Measurements from ENCODE around the gene MEF2A. TPM values are rescaled to one million over a fixed set of nuclear protein-coding genes. Genes with fewer than 3 reads are reported as not detected.

The MEF2A gene
- total and polyA plus RNA-seq, 8 donors = 9.2 to 24.4 (median 15.9) TPM

DNA sequence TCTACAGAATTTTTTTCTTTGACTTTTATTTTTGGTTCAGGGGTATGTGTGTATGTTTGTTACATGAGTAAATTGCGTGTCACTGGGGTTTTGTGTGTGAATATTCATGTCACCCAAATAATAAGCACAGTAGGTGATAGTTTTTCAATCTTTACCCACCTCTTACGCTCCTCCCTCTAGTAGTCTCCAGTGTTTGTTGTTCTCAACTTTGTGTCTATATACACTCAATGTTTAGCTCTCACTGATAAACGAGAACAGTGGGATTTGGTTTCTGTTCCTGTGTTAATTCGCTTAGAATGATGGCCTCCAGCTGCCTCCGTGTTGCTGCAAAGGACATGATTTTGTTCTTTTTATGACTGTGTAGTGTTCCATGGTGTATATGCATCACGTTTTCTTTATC, 54.4 kb downstream of the MEF2A start:
- TF ChIP-seq, protein P1, sequence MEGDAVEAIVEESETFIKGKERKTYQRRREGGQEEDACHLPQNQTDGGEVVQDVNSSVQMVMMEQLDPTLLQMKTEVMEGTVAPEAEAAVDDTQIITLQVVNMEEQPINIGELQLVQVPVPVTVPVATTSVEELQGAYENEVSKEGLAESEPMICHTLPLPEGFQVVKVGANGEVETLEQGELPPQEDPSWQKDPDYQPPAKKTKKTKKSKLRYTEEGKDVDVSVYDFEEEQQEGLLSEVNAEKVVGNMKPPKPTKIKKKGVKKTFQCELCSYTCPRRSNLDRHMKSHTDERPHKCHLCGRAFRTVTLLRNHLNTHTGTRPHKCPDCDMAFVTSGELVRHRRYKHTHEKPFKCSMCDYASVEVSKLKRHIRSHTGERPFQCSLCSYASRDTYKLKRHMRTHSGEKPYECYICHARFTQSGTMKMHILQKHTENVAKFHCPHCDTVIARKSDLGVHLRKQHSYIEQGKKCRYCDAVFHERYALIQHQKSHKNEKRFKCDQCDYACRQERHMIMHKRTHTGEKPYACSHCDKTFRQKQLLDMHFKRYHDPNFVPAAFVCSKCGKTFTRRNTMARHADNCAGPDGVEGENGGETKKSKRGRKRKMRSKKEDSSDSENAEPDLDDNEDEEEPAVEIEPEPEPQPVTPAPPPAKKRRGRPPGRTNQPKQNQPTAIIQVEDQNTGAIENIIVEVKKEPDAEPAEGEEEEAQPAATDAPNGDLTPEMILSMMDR (IDR thresholded peaks at IDR 0.05) = no peak
- FAIRE-seq = no peak
- no peaks in the 10 kb centered on the region for H3K27me3 ChIP-seq
- peak; percentile 32 to 80 (median 64) for ATAC-seq
- DNase-seq = no peak
- H3K36me3 ChIP-seq = no peaks in the 10 kb centered on the region
- H3K9me3 ChIP-seq = no peaks in the 10 kb centered on the region
- H3K4me1 ChIP-seq = peaks cover 6 to 30% (median 15%) of the 10 kb centered on the region in 3 donors
- H3K4me3 ChIP-seq = no peak overlapping the region
- WGBS, 2 donors = 48 to 63% methylated on average over 6 of the region's 6 CpGs
- no peak overlapping the region for H3K27ac ChIP-seq
- intact Hi-C loops (cut with DNase I) = no loop called here

DNA sequence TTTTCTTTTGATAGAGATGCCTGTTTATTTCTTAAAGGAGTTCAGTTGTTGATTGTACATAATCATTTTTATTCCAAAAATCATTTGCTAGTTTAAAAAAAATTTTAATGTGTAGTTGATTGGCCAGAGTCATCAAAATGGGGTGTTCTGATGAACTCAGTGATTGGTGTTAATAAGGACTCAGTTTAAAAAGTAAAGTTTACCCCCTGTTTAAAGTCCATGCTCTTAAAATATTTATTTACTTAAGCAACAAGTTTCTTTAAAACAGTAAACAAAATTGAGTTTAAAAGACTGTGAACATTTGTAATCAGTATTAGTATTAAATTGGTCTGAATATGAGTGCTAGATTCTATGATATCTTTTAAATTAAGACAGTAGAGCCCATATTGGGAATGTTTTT, 56.0 kb downstream of the MEF2A start:
- Histone ChIP-seq H3K27ac (no peak overlapping the region), H3K4me3 (no peak overlapping the region), H3K4me1 (peaks cover 6 to 27% (median 15%) of the 10 kb centered on the region in 3 donors), H3K9me3 (no peaks in the 10 kb centered on the region), H3K27me3 (no peaks in the 10 kb centered on the region), H3K36me3 (no peaks in the 10 kb centered on the region)
- DNase-seq = no peak
- intact Hi-C loops (cut with DNase I) = no loop called here
- FAIRE-seq = peak; percentile 5
- ATAC-seq = no peak
- TF ChIP-seq, protein P1 (IDR thresholded peaks at IDR 0.05) = no peak

DNA sequence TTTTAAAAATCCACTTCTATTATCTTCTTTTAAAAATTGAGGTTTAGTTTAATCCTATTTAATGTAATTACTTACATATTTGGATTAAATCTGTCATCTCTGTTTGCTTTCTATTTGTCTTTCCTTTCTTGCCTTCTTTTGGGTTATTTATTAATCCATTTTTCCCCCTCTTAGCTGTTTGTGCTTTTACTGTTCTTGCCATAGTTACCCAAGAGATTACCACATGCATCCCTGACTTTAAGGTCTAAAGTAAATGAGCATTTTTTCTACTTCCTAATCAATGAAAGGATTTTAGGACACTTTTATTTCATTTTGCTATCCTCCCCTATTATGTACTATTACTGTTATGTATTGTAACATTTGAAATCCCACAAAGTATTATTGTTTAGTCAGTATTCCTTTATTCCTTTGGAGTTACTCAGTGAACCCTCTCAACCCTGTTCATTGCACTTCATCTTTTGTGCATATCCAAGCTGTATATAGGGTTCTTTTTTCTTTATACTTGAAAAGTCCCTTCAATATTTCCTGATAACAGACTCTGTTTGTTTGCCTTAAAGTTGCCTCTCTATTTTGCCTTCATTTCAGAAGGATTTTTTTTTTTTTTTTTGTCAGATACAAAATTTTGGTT, 62.7 kb downstream of the MEF2A start:
- Histone ChIP-seq H3K27me3 (no peaks in the 10 kb centered on the region), H3K36me3 (no peaks in the 10 kb centered on the region), H3K4me1 (peaks cover 25 to 31% (median 26%) of the 10 kb centered on the region in 3 donors), H3K9me3 (no peaks in the 10 kb centered on the region), H3K27ac (peak overlapping the region in 1 of 4 donors; percentile 33), H3K4me3 (no peak overlapping the region)
- TF ChIP-seq, protein P1 (IDR thresholded peaks at IDR 0.05) = no peak
- DNase-seq (no peak), ATAC-seq (peak; percentile 50 to 74 (median 74)), FAIRE-seq (peak; percentile 47)
- intact Hi-C loops (cut with DNase I) = no loop called here

DNA sequence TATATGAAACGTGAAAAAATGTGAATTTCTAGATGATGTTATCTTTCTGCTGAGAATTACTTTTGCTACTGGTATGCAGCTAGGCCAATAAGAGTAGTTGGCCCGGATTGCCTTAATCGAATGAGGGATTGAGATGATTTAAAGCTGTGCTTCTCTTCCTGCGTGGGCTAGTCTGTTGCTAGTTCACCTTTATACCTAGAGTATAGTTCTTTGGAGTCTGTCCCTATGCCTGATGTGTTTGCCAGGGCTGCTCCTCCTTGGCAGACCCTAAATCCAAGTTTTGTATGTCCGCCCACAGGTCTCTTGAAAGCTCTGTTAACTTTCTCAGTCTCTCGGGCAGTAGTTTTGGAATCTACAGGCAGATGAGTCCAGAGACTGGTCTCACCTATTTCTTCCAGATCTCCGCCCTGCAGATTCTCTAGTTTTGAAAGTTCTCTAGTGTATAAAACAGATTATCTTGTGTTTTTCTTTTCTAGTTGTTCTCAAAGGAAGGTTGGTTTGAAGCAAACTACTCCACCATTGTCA, 64.9 kb downstream of the MEF2A start:
- FAIRE-seq (no peak), ATAC-seq (no peak), DNase-seq (no peak)
- Histone ChIP-seq H3K27me3 (no peaks in the 10 kb centered on the region), H3K36me3 (no peaks in the 10 kb centered on the region), H3K4me3 (no peak overlapping the region), H3K4me1 (peaks cover 25 to 38% (median 26%) of the 10 kb centered on the region in 3 donors), H3K9me3 (no peaks in the 10 kb centered on the region), H3K27ac (peak overlapping the region in 2 of 4 donors; percentile 13 to 17)
- TF ChIP-seq, protein P1 (IDR thresholded peaks at IDR 0.05) = no peak
- intact Hi-C loops (cut with DNase I) = no loop called here
- 88 to 95% methylated on average over 7 of the region's 7 CpGs for WGBS, 2 donors

DNA sequence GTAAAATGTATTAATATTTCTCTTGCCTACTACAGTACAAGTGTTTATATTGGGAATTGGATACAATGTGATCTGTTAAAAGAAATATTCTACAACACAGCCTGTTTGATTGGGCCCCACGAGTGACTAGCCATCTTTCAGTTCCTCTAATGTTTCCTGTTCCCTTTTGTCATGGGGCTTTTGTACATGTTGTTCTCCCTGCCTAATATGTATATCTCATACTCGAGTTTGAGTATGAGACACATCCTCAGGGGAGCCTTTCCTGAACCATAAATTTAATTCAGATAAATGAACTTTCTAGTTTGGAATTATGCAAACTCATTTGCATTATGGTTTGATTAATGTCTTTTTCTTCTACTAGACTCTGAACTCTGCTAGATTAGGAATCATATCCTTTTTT, 65.5 kb downstream of the MEF2A start:
- Histone ChIP-seq H3K27ac (peak overlapping the region in 1 of 4 donors; percentile 17), H3K4me3 (no peak overlapping the region), H3K27me3 (no peaks in the 10 kb centered on the region), H3K4me1 (peaks cover 25 to 38% (median 26%) of the 10 kb centered on the region in 3 donors), H3K36me3 (no peaks in the 10 kb centered on the region), H3K9me3 (no peaks in the 10 kb centered on the region)
- TF ChIP-seq, protein P1 (IDR thresholded peaks at IDR 0.05) = no peak
- intact Hi-C loops (cut with DNase I) = no loop called here
- DNase-seq = no peak
- 28 to 31% methylated on average over 2 of the region's 2 CpGs for WGBS, 2 donors
- ATAC-seq = peak in 3 of 4 donors; percentile 35 to 47 (median 47)
- FAIRE-seq = no peak
